ENCODE data around the gene C22orf23.

The C22orf23 gene

DNA sequence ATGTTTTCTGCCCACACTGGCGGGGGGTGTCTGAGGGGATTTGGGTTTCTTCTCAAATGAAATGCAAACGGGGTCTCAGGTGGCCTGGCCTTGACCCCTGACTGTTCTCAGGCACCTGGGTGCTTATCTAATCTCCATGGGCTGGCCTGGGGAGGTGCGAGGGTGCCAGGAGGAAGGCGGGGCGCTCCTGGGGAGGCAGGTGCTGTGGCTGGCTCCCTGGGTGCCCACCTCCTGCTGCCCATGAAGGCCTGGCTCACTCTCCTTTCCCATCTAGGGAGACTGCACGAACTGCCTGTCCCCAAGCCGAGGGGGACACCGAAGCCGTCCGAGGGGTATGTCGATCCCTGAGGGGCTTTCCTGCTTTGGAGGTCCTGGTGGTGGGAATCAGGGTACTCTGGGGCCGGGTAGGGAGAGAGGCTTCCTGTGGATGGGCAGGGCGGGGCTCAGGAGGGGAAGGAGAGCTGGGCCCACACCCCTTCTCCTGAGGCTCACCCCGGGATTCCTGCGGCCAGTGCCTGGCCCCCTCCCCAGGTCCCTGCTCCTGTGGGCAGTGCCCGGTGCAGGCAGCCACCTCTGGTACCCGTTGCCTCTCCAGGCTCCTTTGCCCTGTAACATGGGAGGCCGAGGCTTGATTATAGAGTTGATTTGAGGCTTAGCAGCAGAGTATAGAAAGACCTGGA is 28.9 kb downstream of the C22orf23 start:
- no peak for DNase-seq

DNA sequence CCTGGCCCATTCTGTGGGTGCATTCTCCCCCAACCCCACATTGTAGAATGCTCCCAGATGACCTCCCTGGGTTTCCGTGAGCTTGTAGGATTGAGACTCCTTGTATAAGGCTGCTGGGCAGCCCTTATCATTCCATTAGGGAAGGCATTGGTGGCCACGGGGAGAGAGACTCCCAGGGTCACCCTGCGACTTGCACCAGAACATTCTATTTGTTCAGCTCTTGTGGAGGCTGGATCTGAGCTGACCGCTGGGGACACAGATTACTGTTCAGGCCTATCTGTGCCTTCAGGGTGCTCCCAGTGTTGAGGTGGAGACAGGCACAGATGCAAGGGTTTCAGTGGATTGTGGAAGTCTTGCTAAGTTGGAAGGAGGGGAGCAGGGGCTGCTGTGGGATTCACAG is 29.5 kb downstream of the C22orf23 start:
- no peak for DNase-seq

DNA sequence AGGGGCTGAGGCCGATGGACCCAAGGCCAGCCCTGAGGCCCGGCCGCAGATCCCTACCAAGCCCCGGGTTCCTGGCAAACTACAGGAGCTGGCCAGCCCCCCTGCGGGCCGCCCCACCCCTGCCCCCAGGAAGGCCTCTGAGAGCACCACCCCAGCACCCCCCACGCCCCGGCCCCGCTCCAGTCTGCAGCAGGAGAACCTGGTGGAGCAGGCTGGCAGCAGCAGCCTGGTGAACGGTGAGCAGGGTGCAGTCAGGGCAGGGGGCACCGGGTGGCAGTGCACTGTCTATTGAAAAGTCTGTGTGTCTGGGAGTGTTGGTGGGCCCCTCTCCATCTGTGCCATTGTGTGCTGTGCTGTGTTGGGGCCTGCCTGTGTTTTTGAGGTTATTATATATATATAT is 31.2 kb downstream of the C22orf23 start:
- DNase-seq = no peak

DNA sequence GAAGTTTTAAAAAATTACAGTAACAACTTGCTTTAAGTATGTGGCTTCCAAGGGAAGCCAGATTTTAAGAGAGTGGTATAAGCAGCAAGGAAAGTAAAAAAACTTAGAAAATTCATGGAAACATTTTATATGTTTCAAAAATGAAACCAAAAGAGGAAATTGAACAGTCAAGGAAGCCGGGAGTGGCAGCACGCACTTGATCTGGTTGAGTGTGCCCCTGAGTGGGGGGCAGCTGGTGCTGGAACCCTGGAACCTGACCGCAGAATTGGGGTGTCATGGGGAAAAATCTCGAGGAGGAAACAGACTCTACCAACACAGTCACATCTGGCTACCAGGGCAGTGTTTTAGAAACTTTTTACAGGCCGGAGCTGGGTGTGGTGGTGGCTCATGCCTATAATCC is 33.3 kb downstream of the C22orf23 start:
- DNase-seq = peak in 1 of 2 experiments; percentile 38

DNA sequence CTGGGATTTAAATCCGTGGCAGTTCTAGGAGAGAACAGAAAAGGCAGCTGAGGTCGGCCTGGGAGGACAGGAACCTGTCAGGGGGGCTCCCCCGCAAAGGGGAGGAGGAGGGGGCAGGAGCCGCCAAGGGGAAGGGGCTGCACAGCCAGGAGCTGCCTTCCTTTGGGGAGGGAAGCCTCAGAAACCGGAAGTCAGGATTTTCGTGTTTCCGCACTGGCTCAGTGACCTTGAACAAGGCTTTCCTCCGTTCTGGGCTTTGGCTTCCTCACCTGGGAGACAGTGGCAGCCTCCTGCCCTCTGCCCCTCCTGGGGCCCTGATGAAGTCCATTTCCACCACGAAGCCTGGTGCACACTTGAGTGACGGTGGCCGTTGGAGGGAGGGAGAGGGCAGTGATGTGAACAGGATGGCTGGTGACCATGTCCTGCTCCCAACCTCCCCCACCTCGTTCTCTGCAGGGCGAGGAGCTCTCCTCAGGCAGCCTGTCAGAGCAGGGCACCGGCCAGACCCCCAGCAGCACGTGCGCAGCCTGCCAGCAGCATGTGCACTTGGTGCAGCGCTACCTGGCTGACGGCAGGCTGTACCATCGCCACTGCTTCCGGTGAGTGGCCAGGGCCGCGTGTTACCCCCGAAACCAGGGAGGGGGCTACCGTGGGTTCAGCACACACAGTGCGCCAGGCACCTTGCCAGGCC is 34.7 kb downstream of the C22orf23 start:
- no peak for DNase-seq

DNA sequence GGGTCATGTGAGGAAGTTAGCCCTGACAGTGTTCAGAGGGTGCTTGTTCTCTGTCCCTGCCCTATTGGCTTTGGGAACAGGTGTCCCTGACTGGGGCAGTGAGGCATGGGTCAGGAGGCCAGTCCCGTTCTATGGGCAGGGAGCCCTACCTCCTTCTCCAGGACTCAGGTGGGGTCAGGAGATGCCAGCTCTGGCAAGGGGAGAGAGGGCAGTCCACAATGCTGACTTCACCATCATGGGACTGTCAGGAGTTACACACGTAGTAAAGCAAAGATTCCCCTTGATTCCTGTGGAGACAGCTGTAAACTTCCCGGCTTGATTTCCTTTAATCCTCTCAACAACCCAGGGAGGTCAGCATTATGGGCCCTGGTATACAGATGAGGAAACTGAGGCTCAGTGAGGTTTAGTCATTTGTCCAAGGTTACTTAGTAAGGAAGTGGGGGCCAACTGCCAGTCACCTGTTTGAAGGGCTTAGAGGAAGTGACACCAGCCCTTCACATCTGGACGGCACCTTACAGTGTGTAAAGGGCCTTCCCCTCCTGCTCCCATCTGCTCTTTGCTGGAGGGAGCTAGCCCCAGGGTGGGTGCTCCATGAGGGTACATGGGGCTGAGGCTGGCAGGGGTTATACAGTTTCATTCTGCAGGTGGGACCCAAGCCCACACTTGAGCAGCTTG is 35.4 kb downstream of the C22orf23 start:
- DNase-seq = no peak

DNA sequence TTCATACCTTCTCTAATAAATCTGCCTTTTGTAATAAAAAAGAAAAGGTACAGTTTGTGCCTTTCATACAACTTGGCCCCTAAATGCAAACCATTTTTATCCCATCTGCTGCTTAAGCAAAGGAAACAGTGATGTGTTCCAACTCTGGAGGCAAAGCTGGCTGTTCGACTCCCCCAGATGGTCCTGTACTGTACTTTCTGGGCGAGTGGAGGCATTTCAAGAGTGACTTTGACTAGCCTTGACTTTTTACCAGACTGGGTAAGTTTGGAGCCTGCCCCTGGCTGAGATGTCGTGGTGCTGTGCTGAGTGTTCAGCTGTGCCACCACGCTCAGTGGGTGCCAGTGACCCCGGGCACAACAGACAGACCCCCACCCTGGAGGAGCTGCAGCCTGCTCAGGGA is 37.1 kb downstream of the C22orf23 start:
- no peak for DNase-seq

DNA sequence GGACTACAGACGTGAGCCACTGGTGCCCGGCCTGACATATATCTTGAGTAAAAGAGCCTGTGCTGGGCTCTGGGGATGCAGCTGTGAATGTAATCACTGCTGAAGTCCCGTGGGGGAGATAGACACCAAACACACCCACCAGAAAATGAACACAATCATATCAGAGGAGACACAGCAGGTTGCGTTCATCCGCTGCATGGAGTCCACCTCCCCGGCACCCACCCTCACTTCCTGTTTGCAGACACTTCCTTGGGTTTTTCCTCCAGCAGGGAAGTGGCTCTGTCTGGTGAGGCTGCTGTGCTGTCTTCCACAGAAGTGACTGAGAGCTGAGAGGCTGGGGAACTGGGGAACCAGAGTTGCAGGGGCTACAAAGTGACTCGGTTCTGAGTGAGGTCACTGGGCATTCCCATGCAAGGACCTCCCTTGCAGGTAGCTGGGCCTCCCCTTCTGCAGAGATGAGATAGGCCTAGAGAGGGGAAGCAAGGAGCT is 40.1 kb downstream of the C22orf23 start:
- no peak for DNase-seq

DNA sequence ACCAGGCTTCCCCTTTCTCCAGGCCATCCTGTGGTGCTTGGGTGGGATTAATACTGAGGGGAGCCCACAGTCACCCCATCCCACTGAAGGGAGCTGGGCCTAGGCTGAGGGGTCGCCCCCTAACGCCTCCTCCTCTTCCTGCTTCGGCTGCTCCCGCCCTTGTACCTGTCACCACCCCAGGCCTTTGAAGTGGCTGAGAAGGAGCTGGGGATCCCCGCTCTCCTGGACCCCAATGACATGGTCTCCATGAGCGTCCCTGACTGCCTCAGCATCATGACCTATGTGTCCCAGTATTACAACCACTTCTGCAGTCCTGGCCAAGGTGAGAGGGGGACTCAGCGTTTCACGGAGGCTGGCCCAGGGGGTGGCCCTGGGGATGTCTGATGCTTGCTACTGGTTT is 41.2 kb downstream of the C22orf23 start:
- no peak for DNase-seq

DNA sequence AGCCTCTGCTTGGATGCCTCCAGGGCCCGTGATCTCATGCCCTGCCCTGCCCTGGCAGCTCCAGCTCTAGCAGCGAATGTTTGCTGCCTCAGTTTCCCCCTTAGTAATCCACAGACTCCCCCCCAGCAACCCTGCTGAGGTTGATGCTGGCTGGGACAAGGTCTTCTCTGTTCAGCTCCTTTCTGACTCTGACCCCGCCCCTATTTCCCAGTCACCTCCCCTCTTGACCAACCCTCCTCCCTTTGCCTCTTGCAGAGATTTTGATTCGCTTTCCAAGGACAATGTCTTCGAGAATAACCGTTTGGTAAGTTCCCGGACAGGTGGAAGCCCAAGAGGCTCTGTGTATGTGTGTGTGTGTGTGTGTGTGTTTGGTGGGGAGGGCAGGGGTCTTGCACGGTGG is 41.7 kb downstream of the C22orf23 start:
- no peak for DNase-seq

DNA sequence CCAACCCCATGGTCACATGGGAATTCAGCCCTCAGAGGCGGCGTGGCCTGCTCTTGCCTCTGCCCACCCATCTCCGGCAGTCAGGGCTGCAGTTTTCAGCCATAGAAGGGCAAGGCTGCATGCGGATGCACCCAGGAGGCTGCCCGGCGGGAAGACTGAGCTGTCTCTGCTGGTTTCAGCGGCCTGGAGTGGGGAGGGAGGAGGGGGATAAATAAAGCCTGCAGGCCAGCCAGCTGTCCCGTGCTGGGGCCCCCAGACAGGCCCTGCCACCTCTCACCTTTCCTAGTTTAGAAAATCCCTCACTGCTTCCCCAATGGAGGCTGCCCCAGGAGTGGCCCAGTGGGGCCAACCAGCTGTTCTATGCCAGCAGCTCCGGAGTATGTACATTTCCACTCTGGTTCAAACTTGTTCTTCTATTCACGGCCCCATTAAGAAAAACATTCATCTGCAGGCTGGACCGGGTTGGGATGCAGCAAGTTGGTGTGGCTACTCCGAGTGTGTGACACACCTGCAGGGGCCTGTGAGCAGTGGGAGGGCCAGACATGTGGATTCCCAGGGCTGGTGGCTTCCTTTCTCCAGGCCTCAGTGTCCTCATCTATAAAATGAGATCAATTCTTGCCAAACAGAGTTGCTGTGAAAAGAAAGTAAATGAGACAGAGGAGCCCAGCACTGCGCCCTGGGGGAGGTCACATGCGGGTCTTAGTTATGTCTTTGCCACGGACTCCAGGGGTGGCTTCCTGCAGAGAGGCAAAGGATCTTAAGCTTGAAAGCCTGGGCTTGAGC is 42.3 kb downstream of the C22orf23 start:
- no peak for DNase-seq

DNA sequence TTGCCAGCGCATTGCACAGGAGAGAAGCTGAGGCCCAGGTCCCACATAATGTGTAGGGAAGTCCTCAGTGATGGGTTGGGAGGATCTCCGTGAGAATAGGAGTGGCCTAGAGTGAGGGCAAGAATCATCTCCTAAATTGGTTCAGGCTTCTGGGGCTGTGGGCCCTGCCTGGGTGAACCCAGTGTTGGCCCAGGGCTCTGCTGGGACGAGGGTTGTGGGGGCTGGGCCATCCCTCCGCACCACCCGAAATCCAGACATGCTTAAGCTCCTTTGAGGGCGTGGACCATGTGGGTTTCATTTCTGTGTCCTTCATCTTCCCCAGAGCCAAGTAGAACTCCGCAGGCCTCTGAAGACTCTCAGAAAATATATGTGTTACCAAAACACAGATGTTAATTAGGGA is 43.6 kb downstream of the C22orf23 start:
- DNase-seq = no peak

DNA sequence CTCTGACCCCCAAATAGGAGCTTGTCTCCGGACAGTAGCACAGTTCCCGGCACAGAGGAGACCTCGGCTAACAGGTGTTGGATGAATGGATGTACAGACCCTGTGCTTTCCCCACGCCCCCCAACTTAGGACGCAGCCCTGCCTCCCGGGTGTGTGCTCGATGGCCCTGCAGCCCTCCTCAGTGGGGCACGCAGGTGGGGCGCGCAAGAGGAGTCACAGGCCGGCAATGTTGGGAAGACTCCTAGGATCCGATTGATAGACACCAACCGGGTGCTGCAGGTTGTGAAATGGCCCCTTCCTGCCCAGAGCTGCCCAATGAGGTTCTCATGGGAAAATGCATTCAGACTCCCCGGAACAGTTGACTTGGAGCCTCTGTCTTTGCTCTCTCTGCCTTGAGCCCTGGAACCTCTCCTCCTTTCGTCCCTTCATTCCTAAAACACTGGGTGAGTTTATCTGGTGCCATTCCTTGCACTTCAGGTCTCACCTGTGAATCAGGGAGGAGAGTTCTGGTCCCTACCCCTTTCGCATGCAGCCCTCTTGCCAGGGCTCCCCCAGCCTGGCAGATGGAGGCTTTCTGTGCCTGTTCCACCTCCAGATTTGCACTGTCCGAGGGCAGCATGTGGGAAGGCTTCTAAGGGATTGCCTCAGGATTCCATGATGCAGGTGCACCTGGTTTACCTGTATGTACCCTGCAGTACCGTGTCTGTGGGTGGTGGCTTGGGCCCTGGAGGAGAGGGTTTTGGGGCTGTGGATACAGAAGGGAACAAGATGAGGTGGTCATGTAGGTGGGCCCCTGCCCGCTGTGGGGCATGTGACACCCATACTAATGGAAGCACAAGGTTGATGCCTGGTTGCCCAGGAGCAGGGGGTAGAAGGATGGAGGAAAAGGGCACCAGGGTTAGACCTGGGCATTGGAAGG is 46.1 kb downstream of the C22orf23 start:
- no peak for DNase-seq

DNA sequence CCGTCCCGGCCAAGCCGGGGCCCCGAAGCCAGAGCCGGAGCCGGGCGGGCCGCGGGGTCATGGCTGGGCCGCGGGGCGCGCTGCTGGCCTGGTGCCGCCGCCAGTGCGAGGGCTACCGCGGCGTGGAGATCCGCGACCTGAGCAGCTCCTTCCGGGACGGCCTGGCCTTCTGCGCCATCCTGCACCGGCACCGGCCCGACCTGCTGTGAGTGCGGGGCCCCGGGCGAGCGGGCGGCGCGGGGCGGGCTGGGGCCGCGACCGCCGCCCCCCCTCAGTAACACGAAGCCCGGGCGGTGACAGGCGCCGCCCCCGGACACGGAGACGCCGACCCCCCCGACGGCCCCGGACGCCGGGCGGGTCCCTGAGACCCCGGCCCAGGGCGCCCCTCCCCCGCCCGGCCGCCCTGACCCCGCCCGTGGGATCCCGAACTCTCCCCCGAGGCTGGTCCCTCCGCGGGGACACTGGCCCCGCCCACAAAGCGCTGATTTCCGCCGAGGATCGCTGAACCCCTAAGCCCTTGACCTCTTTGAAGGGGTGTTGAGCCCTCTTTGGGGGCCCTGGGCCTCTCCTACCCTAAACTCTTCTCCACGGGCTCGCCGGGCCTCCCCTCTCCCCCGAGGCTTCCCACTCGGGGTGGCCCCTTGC is 46.9 kb downstream of the C22orf23 start:
- no peak for DNase-seq

DNA sequence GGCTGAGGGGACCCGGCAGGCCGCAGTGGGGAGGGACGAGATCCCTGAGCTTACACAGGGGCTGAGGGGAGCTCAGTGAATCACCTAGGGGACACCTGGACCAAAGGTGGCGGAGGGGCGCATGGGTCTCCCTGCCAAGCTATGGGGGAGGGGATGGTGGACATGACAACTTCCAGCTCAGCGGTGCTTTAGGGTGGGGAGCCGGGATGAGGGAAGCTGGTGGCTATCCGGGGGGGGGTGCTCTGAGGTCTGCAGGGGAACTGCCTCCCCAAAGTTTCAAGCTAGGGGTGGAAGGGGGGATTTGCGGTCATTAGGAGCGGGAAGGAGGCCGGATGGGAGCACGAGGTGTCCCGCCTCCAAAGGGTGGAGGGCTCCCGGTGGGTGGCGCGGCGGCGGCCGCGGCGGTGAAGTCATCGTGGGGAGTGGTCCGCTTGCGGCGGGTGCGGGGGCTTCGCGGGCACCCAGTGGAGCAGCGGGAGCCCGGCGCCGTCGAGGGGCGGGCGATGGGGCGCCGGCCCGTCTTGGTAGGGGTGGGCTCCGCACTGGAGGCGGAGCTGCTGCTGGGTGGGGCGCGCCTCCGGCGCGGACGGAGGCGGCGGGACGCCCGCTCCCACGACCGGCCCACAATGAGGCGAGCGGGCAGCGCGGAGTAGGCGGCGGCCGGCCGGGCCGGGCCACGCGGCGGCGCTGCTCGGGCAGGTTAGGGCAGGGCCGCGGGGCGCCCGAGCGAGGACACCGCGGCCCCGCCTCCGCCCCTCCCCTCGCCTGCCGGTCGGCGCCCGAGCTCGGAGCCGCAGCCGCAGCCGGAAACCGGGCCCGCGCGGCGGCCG is 47.7 kb downstream of the C22orf23 start, which contains the start of gene MICALL1:
Gene MICALL1 (plus strand): TSS at position 764 of the 830 bp plus-strand sequence. CDS start 126 bp downstream, outside the sequence.
- DNase-seq = no peak

DNA sequence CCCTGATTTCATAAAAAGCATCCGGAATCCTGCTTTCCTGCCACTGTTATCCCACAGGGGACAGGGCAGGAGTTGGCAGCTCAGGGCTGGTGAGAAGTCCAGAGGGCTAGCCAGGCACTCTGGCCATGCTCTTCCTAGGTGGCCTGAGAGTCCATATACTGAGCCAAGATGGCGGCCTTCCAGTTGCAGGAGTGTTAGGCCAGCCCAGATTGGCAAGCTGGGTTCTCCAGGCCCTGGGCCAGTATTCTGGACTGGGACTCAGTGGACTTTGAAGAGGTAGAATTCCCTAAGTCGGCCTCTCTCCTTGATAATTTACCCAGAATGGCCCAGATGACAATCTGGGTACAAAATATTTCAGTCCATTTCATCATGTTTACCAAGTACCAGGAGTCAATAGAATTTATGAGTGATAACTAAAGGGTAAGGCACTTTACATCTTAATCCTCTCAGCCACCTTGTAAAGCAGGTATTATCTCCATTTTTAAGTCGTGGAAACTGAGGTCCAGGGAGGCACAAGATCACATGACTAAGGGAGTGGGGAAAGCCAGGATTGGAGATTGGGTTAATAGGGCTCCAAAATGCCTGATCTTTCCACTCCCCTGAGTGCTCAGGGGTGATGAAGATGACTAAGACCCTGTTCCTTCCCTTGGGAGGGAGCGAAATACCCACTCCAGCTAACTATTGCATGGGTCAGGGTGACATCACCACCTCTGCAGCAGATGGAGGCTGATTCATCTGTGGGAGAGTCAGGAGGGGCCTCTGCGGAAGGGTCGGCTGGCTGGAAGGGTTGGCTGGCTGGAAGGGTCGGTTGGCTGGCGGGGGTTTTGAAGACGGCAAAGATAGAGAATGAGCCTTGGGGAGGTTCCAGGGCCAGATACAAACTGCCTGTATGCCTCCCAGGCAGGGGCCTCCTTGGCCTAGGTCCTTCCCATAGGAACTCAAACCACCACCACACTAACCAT is 48.5 kb downstream of the C22orf23 start:
- peak; percentile 48 to 58 for DNase-seq

DNA sequence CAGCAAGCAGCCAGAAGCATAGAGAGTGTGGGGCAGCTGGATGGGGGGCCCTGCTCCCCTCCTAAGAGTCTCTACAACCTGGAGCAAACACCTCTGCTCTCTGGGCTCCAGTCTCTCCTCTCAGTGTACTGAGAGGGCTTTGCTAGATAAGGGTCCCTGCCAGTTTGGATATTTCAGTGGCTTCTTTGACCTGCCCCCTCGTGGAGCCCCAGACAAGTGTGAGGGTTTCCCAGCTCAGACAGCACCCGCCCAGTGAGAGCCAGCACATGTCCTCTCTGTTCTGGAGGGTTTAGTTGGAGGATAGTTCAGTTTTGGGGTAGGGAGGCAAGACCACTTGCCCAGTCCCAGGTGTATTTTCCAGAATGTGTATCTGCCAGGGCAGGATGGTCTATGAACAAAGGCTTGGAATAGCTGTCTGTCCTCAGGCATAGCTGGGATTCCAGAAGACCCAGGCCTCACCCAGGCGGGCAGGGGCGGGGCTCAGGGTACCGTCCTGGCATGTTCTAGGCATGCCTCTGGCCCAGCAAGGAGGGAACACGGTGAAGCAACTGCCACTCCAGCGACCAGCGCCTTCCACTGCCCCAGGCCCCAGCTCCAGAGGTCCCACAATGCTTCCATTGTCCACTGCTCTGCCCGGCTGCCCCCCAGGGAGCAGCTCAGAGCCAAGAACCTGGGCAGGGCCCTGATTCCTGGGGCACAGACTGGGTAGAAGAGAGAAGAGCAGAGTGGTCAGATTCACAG is 54.8 kb downstream of the C22orf23 start:
- no peak for DNase-seq

DNA sequence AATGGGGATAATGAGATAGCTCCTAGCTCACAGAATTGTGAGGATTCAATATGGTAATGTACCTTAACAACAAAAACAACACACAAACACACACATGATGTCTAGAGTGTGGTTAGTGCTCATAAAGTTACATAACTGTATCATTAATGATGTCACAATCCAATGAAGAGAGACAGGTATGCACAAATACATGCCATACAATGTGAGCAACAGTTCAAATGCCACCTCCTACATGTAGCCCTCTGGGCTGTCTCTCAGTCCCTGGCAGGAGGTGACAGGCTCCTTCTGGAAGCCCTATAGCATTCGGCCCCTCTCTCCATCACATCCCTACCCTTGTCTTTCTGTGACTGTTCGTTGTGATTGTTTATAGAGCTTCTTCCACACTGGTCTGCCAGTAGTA is 55.6 kb downstream of the C22orf23 start:
- no peak for DNase-seq

DNA sequence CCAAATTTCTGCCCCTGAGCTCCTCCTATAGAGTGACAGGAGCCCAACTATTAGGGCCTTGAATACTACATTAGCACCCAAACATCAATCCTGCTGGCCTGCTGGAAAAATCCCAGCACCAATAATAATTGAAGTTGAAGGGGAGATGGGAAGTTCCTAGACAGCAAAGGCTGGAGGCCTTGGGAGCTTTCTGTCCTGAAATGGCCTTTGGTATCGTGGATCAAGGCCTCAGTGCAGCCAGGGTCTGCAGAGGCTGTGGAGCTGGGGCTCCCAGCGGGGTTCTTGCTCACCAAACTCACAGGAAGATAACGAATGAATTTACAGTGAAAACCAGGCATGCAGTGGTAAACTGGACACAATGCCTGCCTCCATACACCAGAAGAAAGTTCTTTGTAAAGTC is 56.5 kb downstream of the C22orf23 start:
- DNase-seq = no peak

All from Kasumi-1 (cell line).